ENCODE data around the gene MYNN. TPM values are rescaled to one million over a fixed set of nuclear protein-coding genes. Genes with fewer than 3 reads are reported as not detected.

Gene MYNN
- total RNA-seq, 1 experiment from 2014 or later: 13.5 TPM

DNA sequence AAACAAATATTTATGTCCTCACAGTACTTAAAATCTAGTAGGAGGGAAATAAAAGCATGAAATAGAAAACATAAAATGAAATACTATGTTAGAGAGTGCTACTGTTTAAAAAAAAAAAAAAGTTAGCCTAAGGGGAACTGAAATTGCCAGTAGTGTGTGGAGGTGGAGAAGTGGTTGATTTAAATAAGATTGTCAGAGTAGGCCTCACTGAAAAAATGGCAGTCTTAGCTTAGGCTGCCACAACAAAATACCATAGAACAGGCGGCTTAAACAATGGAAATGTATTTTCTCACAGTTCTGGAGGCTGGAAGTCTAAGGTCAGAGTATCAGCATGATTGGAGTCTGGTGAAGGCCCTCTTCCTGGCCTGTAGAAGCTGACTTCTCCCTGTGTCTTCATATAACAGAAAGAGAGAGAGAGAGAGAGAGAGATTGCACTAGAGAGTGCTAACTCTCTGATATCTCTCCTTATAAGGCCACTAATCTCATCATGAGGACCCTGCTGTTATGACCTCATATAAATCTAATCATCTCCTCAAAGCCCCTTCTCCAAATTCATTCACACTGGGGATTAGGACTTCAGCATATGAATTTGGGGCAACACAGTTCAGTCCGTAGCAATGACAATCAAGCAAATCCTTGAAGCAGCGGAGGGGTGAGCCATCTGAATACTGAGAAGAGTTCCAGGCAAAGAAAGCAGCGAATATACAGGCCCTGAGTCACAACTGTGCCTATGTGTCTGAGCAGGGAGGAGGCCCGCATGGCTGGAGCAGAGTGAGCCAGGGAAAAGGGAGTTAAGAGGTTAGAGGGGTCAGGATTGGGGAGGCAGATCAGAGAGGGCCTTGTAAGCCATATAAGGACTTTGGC, 63.1 kb downstream of the MYNN start:
- H3K27ac ChIP-seq (ENCODE audit: low read depth, low read length): no peak overlapping the region
- H3K9me3 ChIP-seq (ENCODE audit: control insufficient read depth in 1 of 2, insufficient read depth in 1 of 2, low read depth in 1 of 2, low read length in 2 of 2): no peaks in the 10 kb centered on the region
- no peak overlapping the region for H3K9ac ChIP-seq (ENCODE audit: low read length)
- DNase-seq (ENCODE audit: low read depth, low spot score): no peak
- CTCF ChIA-PET: no interaction called here
- intact Hi-C loops (cut with micrococcal nuclease): no loop called here
- no TSS peak for BruUV-seq (replicated peaks)
- no peaks in the 10 kb centered on the region for H3K36me3 ChIP-seq (ENCODE audit: control insufficient read depth in 1 of 2, insufficient read depth in 2 of 2, low read length in 2 of 2)
- TF ChIP-seq EZH2 (IDR thresholded peaks at IDR 0.05): no peak
- no peak for TF ChIP-seq FOSL1 (IDR thresholded peaks at IDR 0.05; ENCODE audit: low read depth)
- TF ChIP-seq JUND (IDR thresholded peaks at IDR 0.05): no peak
- TF ChIP-seq EZH2phosphoT487 (IDR thresholded peaks at IDR 0.05; ENCODE audit: borderline replicate concordance): no peak
- no peak for TF ChIP-seq ATF3 (IDR thresholded peaks at IDR 0.05)
- no peak for TF ChIP-seq CBX3 (IDR thresholded peaks at IDR 0.05; ENCODE audit: low read depth)
- POLR2A ChIA-PET: no interaction called here
- H3K4me1 ChIP-seq (ENCODE audit: control insufficient read depth in 1 of 2, insufficient read depth in 2 of 2, low read length in 2 of 2): no peaks in the 10 kb centered on the region
- H3K79me2 ChIP-seq (ENCODE audit: insufficient read depth, low read length): no peaks in the 10 kb centered on the region
- no peaks in the 10 kb centered on the region for H3K27me3 ChIP-seq (ENCODE audit: insufficient read depth, low read length)
- H3K4me2 ChIP-seq (ENCODE audit: low read length): no peak overlapping the region
- H2AFZ ChIP-seq (ENCODE audit: low read depth, low read length, poor library complexity, severe bottlenecking): no peak overlapping the region
- ATAC-seq: no peak
- H4K20me1 ChIP-seq (ENCODE audit: insufficient read depth): no peaks in the 10 kb centered on the region
- H3K4me3 ChIP-seq (replicated peaks in 1 of 2; ENCODE audit: low read depth in 1 of 2, low read length in 2 of 2): no peak overlapping the region
- RAD21 ChIA-PET (ENCODE audit: low non-redundant PET in 1 of 2, low total read pairs in 2 of 2, uncharacterized antibody in 2 of 2, unreplicated experiment in 2 of 2): interaction anchor here in 1 of 2 experiments (0.7 kb wide), 1 partner anchor 973 kb away, joined by 3 read pairs; no protein-coding TSS in a partner anchor
- no peaks in the 10 kb centered on the region for H3K9me2 ChIP-seq (ENCODE audit: insufficient read depth)

DNA sequence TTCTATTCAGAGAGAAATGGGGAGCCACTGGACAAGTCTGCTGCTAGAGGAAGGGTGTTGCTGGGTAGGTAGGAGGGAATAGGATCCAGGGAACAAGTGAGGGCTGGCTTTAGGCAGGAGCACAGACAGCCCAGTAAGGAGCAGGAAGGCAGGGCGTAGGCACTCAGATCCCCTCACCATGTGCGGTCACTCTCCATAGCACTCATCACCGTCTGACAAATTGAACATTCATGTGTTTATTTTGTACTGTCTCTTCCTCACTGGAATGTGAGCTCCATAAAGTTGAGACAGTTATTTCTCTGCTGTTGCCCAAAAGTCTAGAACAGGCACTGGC, 63.7 kb downstream of the MYNN start:
- Histone ChIP-seq H3K4me1 (ENCODE audit: control insufficient read depth in 1 of 2, insufficient read depth in 2 of 2, low read length in 2 of 2) (no peaks in the 10 kb centered on the region), H3K27me3 (ENCODE audit: insufficient read depth, low read length) (no peaks in the 10 kb centered on the region), H3K9me3 (ENCODE audit: control insufficient read depth in 1 of 2, insufficient read depth in 1 of 2, low read depth in 1 of 2, low read length in 2 of 2) (no peaks in the 10 kb centered on the region), H3K27ac (ENCODE audit: low read depth, low read length) (no peak overlapping the region), H2AFZ (ENCODE audit: low read depth, low read length, poor library complexity, severe bottlenecking) (no peak overlapping the region), H3K79me2 (ENCODE audit: insufficient read depth, low read length) (no peaks in the 10 kb centered on the region), H3K4me3 (replicated peaks in 1 of 2; ENCODE audit: low read depth in 1 of 2, low read length in 2 of 2) (no peak overlapping the region), H3K9me2 (ENCODE audit: insufficient read depth) (no peaks in the 10 kb centered on the region), H4K20me1 (ENCODE audit: insufficient read depth) (no peaks in the 10 kb centered on the region), H3K9ac (ENCODE audit: low read length) (no peak overlapping the region), H3K36me3 (ENCODE audit: control insufficient read depth in 1 of 2, insufficient read depth in 2 of 2, low read length in 2 of 2) (no peaks in the 10 kb centered on the region), H3K4me2 (ENCODE audit: low read length) (no peak overlapping the region)
- no TSS peak for BruUV-seq (replicated peaks)
- RAD21 ChIA-PET (ENCODE audit: low non-redundant PET in 1 of 2, low total read pairs in 2 of 2, uncharacterized antibody in 2 of 2, unreplicated experiment in 2 of 2): no interaction called here
- intact Hi-C loops (cut with micrococcal nuclease): no loop called here
- ATAC-seq (no peak), DNase-seq (ENCODE audit: low read depth, low spot score) (no peak)
- no peak for TF ChIP-seq ATF3 (IDR thresholded peaks at IDR 0.05)
- no peak for TF ChIP-seq CEBPB (IDR thresholded peaks at IDR 0.05; ENCODE audit: low read depth)
- no peak for TF ChIP-seq EZH2 (IDR thresholded peaks at IDR 0.05)
- TF ChIP-seq, protein P1, sequence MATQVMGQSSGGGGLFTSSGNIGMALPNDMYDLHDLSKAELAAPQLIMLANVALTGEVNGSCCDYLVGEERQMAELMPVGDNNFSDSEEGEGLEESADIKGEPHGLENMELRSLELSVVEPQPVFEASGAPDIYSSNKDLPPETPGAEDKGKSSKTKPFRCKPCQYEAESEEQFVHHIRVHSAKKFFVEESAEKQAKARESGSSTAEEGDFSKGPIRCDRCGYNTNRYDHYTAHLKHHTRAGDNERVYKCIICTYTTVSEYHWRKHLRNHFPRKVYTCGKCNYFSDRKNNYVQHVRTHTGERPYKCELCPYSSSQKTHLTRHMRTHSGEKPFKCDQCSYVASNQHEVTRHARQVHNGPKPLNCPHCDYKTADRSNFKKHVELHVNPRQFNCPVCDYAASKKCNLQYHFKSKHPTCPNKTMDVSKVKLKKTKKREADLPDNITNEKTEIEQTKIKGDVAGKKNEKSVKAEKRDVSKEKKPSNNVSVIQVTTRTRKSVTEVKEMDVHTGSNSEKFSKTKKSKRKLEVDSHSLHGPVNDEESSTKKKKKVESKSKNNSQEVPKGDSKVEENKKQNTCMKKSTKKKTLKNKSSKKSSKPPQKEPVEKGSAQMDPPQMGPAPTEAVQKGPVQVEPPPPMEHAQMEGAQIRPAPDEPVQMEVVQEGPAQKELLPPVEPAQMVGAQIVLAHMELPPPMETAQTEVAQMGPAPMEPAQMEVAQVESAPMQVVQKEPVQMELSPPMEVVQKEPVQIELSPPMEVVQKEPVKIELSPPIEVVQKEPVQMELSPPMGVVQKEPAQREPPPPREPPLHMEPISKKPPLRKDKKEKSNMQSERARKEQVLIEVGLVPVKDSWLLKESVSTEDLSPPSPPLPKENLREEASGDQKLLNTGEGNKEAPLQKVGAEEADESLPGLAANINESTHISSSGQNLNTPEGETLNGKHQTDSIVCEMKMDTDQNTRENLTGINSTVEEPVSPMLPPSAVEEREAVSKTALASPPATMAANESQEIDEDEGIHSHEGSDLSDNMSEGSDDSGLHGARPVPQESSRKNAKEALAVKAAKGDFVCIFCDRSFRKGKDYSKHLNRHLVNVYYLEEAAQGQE (IDR thresholded peaks at IDR 0.05; ENCODE audit: low read depth): no peak
- no peak for TF ChIP-seq RAD21 (IDR thresholded peaks at IDR 0.05; ENCODE audit: low read depth)
- CTCF ChIA-PET: no interaction called here
- POLR2A ChIA-PET: no interaction called here
